LNCAP (cell line): ENCODE data around the gene PNLIPRP1.

Experiments used
- TF ChIP-seq, protein P1 (sequence below): fragments of 450-650 bp; IDR thresholded peaks from 2 replicates; pipeline ENCODE4 v1.5.1; 2017; ENCODE audit warnings: mild to moderate bottlenecking

The PNLIPRP1 gene

DNA sequence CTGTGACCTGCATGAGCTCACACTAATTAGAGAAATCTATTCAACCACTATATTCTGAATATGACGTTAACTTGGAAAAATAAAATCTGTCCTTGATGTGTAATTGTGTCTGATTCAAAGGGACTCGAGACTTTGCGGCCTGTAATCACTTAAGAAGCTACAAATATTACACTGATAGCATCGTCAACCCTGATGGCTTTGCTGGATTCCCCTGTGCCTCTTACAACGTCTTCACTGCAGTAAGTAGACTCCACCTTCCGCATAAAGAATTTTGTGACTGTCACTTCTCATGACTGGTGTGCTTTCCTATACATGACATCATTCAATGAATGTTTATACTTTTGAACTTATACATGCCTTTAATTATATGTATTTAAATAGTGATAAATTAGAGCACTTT, 34.9 kb upstream of the PNLIPRP1 start:
- TF ChIP-seq, protein P1, sequence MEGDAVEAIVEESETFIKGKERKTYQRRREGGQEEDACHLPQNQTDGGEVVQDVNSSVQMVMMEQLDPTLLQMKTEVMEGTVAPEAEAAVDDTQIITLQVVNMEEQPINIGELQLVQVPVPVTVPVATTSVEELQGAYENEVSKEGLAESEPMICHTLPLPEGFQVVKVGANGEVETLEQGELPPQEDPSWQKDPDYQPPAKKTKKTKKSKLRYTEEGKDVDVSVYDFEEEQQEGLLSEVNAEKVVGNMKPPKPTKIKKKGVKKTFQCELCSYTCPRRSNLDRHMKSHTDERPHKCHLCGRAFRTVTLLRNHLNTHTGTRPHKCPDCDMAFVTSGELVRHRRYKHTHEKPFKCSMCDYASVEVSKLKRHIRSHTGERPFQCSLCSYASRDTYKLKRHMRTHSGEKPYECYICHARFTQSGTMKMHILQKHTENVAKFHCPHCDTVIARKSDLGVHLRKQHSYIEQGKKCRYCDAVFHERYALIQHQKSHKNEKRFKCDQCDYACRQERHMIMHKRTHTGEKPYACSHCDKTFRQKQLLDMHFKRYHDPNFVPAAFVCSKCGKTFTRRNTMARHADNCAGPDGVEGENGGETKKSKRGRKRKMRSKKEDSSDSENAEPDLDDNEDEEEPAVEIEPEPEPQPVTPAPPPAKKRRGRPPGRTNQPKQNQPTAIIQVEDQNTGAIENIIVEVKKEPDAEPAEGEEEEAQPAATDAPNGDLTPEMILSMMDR = no peak

DNA sequence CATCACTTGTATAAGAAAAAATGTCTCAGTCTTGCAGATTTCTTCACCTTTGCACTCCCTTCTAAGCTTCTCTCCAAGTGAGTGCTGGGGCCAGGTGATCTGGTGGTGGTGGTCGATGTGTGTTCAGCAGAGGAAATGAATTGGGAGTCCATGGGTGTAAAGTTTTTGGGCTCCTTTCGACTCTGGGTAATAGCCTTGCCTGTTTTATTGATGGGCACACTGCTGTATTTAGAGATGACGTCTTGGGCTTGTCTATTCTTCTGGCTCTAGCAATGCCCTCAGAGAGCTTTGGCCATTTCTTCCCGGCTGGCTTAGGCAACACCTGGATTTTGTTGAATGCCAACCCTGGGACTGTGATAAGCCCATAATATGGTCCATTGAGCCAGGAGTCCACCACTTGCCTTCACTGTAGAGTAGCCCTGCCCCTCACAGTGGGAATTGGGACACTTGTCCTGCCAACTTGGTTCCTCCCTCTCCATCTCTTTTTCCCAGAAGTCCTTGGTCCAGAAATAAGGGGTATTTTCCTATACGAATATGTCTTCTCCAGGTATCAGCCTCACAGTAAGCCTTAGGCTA, 33.4 kb upstream of the PNLIPRP1 start:
- TF ChIP-seq, protein P1 = no peak

DNA sequence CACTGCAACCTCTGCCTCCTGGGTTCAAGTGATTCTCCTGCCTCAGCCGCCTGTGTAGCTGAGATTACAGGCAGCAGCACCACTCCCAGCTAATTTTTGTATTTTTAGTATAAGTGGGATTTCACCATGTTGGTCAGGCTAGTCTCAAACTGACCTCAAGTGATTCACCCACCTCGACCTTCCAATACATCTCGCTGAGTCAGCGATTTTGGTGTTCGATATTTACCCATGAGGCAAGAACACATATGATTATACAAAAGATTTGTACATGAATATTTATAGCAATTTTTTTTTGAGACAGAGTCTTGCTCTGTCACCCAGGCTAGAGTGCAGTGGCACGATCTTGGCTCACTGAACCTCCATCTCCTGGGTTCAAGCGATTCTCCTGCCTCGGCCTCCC, 25.2 kb upstream of the PNLIPRP1 start:
- TF ChIP-seq, protein P1 = no peak

DNA sequence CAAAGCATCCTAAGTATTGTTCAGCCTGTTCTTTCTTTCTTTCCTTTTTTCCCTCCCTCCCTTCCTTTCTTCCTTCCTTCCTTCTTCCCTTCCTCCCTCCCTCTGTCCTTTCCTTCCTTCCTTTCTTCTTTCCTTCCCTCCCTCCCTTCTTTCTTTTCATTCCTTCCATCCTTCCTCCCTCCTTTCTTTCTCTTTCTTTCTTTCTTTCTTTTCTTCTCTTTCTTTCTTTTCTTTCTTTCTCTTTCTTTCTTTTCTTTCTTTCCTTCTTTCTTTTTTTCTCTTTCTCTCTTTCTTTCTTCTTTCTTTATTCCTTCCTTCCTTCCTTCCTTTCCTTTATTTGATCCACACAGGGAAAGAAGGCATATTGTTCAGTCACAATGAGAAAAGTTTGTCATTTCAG, 23.8 kb upstream of the PNLIPRP1 start:
- TF ChIP-seq, protein P1 = no peak

DNA sequence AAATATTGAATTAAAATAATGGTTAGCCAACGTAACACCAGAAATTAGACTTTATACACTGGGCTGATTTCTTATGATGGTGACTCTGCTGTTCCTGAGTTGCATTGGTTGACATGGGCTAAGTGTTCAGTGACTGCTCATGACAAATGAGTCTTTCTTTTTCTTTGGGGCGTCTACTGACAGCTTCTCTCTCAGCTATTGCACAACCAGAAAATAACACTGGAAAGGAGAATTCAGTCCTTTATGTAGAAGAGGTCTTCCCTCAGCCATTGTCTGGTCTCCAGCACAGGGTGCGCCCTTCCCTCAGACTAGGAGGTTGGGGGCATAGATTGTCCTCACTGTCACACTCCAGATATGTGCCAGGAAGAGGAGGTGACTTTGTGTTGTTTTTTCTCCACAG, 23.4 kb upstream of the PNLIPRP1 start:
- TF ChIP-seq, protein P1 = no peak

DNA sequence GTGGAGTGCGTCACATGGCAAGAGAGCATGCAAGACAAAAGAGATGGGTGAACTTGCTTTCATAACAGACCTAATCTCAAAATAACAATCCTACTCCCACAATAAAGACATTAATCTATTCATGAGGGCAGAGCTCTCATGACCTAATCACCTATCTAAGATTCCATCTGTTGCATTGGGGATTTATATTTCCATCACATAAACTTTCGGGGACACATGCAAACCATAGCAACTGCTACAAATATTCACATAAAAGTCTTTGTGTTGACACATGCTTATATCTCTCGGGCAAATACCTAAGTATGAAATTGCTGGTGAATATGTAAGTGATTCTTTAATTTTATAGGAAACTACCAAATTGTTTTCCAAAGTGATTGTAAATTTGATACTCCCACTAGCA, 16.0 kb upstream of the PNLIPRP1 start:
- TF ChIP-seq, protein P1 = no peak

DNA sequence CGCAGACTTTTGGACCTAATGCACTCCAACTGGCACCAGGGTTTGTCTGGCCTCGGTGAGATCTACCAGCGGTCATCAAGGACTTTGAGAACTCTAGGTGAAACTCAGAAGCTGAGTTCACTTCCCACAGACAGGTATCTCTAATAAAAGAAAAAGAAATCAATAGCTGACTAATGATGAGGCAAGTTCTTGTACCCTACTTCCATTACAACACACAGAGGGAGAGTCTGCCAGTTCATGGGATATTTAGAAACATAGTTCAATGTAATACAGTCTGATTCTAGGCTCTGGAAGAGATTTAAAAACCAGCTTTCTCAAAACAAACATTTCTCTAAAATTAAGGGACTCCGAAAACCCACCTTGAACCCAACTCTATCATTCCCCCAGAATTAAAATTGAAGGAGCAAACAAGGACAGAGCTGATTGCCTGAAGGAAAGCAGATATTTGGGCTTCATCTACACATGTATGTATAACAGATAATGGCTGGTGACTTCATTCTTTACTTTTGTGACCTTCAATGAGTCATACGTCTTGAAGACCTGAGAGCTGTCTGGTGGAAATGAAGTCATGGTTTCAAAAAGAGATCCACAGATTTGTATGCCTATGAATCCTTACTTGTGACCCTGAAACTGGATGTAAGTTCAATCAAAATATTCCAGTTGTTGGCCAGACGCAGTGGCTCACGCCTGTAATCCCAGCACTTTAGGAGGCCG, 2.7 kb upstream of the PNLIPRP1 start:
- TF ChIP-seq, protein P1 = no peak
